M059J (cell line): ENCODE measurements around the gene DZANK1. TPM values are rescaled to one million over a fixed set of nuclear protein-coding genes. Genes with fewer than 3 reads are reported as not detected.
"Not testable (repeated sequence)": the region's sequence is repeated elsewhere in the genome, so short reads cannot be mapped to it uniquely, and the experiment has no call there.

Source experiments
- DNase-seq: peaks from one replicate; pipeline ENCODE4 v3.0.0-alpha.2; 2012; ENCODE audit warnings: low read depth
- total RNA-seq: library from RNA; depleted of rRNA; stranded (reverse); fragments of >200 nt; shearing (Covaris generic); gene quantifications from 2 replicates; pipeline ENCODE4 v1.2.3, GENCODE V29; 2014; rRNA removed

The DZANK1 gene
- 1.7 and 1.8 TPM in 2 replicates for total RNA-seq

DNA sequence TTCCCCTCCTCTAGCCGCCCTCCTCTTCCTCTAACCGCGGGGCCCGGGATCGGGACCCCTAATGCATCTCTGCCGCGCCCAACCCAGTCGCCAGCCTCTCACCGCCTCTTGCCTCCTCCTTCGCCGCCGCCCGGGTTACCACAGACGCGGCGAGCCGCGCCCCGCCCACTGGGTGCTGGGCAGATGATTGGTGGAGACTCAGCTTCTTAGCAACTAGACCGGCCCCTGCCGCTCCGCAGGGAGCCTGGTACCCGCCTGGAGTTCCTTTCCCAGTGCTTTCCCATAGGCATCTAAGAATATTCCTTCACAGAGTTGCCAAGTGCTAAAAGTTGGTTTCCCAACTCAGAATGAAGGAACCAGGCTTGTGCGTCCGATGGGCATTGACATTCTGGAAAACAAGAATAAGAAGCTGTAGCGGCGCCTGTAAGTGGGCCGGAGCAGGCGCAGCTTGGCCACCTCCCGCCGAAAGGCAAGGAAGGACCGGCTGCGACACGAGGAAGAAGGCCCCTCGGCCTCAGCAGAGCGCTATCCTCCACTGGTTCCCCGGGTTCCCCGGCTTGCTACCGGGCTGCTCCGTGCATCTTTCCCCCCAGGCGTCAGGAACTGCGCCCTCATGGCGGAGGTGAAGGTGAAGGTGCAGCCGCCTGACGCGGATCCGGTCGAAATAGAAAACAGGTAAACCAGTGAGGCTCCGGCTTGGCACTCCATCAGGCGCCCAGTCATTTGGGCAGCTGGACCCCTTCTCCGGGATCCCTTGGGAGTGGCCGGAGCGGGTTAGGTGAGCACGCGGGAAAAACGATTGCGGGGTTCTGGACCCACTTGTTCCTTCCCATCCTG, at the start of gene DZANK1, which contains the start of gene POLR3F:
DZANK1 (minus strand) TSS at position 137 of the 837 bp plus-strand sequence. CDS start 1,672 bp downstream, outside the sequence.
POLR3F (plus strand) TSS at position 497 of the 837 bp plus-strand sequence; CDS start at position 614, 117 bp downstream.
- DNase-seq = peak; percentile 98

DNA sequence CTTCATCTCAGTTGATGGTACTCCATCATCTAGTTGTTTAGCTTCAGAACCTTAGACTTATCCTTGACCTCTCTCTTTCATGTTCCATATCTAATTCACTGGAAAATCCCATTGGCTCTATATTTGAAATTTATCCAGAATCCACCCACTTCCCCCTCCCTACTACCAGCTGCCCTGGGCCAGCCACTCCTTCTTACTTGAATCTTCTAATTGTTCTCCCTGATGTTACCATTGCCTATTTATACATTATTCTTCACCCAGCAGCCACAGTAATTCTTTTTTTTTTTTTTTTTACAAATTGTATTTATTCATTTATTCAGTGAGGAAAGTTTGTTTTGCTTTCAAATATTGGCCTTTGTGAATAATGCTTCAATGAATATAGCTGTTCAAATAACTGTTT, 49.1 kb upstream of the DZANK1 start:
- DNase-seq = no peak

DNA sequence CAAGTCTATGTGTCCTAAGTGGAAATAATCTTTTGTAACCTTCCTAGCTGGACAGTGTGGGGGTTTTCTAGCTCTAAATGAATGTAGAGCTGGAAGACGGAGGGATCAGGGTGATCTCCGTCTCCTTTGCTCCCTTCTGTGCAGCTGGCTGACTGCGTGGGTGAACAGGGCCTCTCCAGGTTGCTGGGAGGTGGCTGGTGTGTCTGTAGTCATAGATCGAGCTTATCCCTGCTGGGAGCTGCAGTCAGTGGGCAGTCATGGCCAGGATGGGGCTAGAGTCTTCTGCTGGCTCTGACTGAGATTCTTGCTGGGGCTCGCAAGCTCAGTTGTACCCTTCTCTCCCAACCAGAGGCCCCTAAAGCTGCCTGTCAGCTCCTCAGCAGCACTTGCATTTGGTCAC, 47.3 kb upstream of the DZANK1 start:
- DNase-seq = no peak

DNA sequence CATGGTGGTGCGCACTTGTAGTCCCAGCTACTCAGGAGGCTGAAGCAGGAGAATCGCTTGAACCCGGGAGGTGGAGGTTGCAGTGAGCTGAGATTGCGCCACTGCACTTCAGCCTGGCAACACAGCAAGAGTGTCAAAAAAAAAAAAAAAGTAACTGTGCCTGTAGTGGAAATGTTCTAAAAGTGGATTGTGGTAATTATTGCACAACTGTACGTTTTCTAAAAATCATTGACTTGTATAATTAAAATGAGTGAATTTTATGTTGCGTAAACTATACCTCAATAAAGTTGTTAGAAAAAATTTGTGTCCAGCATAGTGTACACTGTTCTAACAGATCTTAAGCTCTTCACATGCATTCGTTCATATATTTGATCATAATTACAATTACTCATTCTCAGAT, 46.4 kb upstream of the DZANK1 start:
- DNase-seq = no peak

DNA sequence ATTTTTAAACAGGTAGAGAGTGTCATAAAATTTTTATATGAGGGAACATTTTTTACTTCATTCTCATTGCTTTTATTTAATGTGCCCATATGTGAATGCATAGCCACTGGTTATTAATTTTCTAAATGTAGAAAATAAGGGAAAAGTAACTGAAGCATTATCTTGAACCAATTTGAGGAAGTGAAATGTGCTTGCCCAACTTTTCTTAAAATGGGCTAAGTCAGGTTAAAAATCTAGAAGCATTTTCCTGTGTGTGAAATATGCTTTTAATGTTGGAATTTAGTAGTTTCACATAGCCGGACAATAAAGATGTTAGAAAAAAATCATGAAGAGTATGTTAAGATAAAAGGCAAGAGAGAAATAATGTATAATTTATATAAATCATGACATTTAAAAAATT, 44.7 kb upstream of the DZANK1 start:
- DNase-seq = no peak

DNA sequence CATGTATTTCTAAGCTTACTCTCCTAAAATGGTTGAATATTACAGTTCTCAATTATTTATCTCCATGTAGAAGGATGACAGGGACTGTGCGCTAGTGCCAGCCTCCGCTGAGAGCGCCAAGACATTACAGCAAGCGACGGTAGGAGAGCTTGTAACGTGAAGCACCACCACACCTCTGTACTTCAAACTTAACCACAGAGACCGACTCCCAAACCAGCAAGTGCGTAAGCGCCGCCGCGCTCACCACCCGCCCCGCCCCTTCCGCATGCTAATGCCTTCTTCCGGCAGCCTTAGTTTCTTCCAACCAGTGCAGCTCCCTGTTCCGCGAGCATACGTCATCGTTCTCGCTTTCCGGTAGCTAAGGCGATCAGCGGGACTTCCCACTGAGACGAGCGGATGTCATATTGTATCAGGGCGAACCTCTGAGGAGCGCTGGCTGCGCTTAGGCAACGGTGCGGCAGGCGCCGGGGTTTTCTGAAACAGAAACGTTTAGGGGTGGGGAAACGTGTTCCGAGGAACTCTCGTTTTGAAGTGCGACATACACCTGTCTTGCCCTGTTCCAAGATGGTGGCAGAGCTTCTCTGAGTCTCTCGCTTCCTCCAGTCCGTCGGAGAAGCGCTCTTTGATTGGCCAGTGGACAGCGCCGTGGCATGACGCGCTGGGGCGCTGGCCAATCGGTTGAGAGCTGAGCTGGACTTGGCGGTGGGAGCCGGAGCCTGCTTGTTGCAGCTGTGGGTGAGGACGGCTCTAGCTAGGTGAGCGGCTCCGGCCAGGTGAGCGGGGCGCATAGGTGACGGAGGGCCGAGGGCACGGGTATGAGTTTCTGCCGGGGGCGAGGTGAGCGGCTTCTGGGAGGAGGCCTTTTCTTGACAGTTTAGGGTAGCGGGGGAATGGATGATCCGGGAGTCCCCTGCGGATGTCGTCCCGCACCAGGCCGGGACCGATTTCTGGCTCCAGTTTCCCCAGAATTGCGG, 40.7 kb upstream of the DZANK1 start, which contains the start of gene SEC23B:
SEC23B (plus strand) TSS at position 723 of the 974 bp plus-strand sequence. CDS start 2,896 bp downstream, outside the sequence.
- peak; percentile 99 for DNase-seq

DNA sequence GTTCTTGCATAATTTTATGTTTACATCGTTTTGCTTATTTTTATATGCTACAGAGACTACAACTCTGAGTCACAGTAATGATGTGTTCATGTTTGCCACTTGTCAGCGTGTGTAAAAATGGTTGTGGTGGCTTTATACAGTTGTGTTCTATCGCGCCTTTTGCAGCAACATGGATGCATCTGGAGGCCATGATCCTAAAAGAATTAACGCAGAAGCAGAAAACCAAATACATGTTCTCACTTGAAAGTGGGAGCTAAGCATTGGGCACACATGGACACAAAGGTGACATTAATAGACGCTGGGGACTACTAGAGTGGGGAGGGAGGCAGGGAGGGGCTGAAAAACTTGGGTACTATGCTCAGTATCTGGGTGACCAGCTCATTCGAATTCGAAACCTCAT, 39.9 kb upstream of the DZANK1 start:
- no peak for DNase-seq

DNA sequence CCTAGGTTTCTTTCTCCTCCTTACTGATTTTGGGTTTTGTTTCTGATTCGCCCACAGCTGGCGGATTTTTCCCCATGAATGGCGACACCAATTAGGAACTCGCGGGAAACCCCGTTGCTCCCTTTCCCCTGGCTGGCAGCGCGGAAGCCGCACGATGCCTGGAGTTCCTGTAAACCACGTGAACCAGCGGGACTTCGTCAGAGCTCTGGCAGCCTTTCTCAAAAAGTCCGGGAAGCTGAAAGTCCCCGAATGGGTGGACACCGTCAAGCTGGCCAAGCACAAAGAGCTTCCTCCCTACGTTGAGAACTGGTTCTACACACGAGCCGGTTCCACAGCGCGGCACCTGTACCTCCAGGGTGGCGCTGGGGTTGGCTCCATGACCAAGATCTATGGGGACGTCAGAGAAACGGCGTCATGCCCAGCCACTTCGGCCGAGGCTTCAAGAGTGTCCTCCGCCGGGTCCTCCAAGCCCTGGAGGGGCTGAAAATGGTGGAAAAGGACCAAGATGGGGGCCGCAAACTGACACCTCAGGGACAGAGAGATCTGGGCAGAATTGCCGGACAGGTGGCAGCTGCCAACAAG, 37.7 kb upstream of the DZANK1 start:
- no peak for DNase-seq

DNA sequence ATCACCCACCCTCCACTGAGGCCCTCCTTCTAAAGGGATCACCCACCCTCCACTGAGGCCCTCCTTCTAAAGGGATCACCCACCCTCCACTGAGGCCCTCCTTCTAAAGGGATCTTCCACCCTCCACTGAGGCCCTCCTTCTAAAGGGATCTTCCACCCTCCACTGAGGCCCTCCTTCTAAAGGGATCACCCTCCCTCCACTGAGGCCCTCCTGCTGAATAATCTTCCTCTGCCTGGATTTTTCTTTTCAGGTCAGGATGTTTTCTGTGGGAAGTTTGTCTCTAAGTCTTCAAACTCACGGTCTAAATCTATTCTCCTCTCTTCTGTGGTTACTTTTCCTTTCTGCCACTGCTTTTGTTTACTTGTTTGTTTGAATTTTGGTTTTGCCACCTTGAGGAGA, 34.8 kb upstream of the DZANK1 start:
- not testable (repeated sequence) for DNase-seq

DNA sequence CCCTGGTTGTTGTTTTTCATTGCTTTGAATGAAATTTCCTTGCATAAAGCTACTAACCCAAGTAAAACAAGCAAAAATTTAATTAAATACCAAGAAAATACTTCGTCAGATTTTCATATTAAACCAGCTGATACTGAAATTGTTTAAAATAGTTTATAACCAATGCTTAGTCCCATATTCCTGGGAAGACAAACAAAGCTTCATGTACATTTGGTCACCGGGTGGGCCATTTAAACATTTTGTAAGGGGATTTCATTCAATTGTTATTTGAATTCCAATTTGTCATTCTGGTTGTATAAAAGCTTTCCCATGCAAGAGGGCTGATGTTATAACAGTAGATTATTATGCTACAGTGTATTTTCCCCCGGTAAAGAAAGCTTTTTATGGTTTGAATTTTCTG, 30.8 kb upstream of the DZANK1 start:
- DNase-seq = no peak

DNA sequence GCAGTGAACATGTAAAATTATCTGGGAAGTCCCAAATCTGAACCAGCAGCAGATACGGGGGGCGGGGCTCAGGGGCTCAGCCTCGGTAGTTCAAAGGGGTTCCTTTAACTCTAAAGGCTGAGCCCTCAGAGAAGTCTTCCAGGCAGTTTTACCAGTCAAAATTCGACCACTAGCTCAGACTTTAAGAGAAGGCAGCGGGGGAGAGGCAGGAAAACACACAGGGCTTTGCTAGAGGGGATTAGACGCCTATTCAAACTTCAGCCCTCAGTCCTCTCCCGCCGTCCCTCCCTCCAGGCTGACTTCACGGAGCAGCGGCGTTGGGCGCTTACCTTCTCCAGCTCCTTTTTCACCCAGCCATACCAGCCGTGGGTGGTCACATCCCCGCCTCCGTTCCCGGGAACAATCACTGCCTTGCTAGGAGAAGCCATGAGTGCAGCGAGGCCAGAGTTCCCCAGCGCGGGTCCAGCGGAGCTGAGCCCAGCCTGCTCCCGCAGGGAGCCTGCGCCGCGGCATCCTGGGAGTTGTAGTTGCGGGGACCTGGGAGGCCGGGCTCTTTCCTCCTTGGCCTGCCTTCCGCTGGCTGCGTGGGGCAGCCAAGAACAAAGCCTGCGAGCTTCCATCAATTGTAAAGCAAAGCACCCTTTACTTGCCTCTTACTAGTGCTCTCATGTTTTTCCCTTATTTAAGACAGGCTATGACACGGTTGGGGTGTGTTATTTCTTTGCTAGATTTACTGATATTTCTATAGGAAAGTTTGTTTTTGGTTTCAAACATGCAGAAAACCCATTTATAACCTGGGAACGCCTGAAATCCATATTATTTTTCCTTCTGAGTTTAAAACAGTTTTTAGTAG, 30.1 kb upstream of the DZANK1 start, which contains the start of gene RBBP9:
RBBP9 (minus strand) TSS at position 486 of the 853 bp plus-strand sequence; CDS start at position 428, 58 bp downstream.
- DNase-seq = peak; percentile 87

DNA sequence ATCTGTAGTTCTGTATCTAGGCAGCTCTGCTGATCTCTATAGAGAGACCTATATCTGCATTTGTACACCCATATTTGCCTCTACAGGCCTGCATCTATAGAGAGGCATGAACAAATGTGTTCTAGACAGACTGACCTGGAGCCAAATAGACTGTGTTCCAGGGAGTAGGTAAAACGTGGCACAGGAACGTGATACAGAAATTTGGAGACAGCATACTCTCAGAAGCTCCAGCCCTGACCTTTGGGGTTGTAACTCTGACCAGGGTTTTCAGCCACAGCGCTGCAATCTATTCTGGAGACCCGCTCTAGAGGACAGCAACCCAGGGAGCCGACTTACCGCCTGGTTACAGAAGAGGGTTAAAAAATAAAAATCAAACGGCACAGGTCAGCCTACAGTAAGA, 29.2 kb upstream of the DZANK1 start:
- DNase-seq = peak; percentile 25

DNA sequence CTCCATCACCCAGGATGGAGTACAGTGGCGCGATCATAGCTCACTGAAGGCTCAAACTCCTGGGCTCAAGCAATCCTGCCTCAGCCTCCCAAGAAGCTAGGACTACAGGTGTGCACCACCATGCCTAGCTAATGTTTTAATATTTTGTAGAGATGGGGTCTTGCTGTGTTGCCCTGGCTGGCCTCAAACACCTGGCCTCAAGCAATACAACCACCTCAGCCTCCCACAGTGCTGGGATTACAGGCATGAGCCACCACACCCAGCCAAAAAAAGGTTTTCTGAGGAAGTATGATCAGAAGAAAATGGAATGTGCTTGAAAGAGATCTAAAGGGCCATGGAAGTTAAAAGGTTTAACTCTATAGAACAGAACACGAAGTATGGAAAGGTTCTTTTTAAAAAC, 21.5 kb upstream of the DZANK1 start:
- no peak for DNase-seq

DNA sequence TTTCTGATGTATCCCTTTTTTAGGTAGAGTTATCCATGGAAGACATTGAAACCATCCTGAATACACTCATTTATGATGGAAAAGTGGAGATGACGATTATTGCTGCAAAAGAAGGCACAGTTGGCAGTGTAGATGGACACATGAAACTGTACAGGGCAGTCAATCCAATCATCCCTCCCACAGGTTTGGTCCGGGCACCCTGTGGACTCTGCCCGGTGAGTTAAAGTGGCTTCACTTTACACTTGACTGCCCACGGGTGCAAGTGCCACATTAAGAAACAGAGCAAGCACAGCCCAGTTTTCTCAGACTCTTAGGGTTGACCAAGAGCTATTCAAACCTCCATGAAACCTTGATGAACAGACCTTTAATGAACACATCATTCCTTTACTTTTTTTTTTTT, 14.8 kb upstream of the DZANK1 start:
- no peak for DNase-seq

DNA sequence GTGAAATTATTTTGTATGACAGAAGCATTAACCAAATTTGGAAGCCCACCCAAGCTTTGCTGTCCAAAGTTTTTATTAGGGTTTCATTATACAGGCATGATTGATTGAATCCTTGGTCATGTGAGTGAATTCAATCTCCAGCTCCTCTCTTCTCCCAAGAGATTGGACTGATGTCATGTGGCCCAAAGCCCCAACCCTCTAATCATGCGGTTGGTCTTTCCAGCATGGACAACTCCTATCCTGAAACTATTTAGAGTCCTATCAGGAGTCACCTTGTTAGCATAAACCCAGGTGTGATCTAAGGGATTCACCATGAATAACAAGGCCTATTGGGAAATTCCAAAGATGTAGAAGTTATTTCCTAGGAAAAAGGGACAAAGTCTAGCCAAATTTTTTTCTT, 11.0 kb upstream of the DZANK1 start:
- no peak for DNase-seq

DNA sequence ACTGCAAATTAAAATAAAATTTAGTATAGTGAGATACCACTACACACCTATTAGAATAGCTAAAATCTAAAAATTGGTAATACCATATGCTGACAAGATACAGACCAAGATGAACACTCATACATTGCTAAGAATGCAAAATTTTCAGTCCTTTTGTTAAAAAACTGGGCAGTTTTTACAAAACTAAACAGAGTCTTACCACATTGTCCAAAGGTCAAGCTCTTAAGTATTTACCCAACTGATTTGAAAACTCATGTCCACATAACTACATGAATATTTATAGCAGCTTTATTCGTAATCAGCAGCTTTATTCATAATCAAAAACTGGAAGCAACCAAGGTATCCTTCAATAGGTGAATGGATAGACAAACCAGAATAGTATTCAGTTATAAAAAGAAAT, 10.4 kb upstream of the DZANK1 start:
- no peak for DNase-seq

DNA sequence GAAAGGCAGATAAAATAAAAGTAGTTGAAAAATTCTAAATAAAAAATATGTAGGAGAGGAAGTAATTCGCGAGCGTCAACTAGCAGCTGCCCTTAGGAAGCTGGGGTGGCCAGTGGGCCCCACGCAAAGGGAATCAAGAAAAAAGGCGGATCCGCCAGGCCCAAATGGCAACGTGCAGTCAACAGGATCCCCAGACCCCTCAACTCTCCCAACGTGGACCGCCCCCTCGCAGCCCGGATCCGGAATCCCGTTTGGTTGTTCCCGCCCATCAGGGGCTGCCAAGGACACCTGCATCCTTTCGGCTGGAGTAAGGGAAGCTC, 296 bp downstream of the DZANK1 start:
- DNase-seq = no peak

DNA sequence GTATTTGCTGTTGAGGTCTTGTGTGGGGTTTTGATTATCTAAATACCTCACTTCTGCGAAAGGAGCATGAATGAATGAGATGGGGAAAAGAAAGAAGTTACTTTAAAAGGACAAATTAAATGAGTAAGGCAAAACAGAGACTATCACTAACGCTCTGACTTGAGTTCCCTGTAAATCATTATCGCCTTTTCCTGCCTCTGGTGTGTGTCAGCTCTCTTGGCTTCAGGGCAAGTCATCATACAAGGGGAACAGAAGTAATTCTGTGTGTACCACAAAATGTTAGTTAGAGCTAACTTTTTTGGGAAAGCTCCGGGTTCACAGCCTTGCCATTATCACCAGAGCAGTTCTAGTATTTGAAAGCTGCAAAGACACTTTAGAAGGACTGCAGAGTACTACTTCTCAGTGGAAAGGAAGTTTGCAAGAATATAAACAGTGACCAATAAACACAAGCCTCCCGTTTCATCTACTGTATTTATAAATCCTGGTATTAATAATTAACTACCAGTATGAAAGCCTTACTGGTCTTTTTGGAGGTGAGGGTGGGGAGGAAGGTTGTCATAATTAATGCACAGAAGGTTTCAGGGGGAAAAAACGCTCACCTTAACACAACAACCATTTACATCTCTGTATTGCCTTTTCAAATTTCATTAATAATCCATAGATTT, 1.2 kb downstream of the DZANK1 start:
- no peak for DNase-seq

DNA sequence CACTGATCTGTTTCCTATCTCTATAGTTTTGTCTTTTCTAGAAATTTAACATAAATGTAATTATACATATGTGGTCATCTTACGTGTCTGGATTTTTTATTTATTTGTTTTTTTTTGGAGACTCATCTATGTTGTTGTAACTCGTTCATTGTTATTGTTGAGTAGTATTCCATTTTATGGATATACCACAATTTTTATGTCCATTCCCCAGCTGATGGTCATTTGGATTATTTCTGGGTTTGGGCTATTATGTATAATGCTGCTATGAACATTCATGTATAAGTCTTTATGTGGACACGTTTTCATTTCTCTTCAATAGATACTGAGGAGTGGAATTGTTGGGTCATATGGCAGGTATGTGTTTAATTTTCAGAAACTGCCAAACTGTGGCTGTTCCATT, 10.2 kb downstream of the DZANK1 start:
- DNase-seq = no peak

DNA sequence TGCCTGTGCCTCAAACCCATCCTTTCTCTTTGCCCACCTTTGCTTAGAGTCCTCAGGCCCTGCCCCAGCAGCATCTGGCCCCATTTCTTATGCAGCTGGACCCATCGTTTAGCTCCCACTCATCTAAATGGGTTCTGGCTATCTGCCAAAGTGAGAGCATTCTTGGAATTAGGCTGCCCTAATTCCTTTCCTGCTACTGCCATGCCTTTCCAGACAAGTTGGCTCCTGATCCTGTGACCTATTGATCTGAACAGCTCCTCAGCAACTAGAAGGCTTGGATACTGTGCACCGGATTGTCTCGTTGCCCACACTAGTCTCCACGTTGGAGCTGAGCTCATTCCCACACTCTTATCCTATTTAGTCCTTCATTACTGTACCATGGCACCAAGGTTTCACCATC, 22.9 kb downstream of the DZANK1 start:
- peak; percentile 37 for DNase-seq
